H1 (cell line): Measurements from ENCODE around the gene OR5V1.

Experiments used
- BRCA1 ChIP-seq: IDR thresholded peaks from 2 replicates; pipeline ENCODE4 v1.6.1; 2012; ENCODE audit warnings: low read depth, low read length, improper control_type of control experiment
- SIX5 ChIP-seq: IDR thresholded peaks from 2 replicates; pipeline ENCODE4 v1.6.1; 2011; ENCODE audit warnings: mild to moderate bottlenecking, low read depth, low read length

- TF ChIP-seq SIX5 (no peak), BRCA1 (no peak)
Observed at GRCh38 chr6:29325777-29326176, 42.9 kb downstream of the OR5V1 start.
